Measurements from ENCODE around the gene VSIG10L. TPM values are rescaled to one million over a fixed set of nuclear protein-coding genes. Genes with fewer than 3 reads are reported as not detected.

The VSIG10L gene
- total RNA-seq, 1 experiment from 2014 or later = 4.6 TPM

DNA sequence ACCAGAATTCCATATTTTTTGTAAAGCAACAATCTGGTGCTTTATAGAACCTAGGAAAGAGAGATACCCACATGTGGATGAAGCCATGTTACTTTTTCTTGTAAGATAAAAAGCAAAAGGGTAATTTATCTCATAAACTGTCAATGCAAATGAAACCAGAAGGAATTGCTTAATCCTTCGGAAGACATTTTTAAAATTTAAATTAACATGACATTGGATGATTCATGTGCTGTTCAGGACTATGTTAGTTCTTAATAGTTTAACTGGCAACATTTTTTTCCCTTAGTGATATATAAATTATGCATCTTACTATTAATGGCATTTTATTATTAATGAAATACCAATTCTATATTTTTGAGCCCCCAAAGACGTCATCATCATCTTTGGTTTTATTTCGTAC, 56.3 kb downstream of the VSIG10L start:
- no peak for TF ChIP-seq ELF1 (IDR thresholded peaks at IDR 0.05; ENCODE audit: borderline replicate concordance, low read depth)
- TF ChIP-seq, protein P1, sequence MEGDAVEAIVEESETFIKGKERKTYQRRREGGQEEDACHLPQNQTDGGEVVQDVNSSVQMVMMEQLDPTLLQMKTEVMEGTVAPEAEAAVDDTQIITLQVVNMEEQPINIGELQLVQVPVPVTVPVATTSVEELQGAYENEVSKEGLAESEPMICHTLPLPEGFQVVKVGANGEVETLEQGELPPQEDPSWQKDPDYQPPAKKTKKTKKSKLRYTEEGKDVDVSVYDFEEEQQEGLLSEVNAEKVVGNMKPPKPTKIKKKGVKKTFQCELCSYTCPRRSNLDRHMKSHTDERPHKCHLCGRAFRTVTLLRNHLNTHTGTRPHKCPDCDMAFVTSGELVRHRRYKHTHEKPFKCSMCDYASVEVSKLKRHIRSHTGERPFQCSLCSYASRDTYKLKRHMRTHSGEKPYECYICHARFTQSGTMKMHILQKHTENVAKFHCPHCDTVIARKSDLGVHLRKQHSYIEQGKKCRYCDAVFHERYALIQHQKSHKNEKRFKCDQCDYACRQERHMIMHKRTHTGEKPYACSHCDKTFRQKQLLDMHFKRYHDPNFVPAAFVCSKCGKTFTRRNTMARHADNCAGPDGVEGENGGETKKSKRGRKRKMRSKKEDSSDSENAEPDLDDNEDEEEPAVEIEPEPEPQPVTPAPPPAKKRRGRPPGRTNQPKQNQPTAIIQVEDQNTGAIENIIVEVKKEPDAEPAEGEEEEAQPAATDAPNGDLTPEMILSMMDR (IDR thresholded peaks at IDR 0.05 in 2 of 3, conservative IDR thresholded peaks at IDR 0.05 in 1 of 3; ENCODE audit: borderline replicate concordance in 1 of 3, insufficient read depth in 1 of 3, low read depth in 2 of 3, low read length in 2 of 3) = no peak
- ATAC-seq = no peak
- no peaks in the 10 kb centered on the region for H3K36me3 ChIP-seq (ENCODE audit: control insufficient read depth in 1 of 2, insufficient read depth in 2 of 2, low read length in 2 of 2)
- H3K4me1 ChIP-seq (ENCODE audit: control insufficient read depth in 1 of 2, insufficient read depth in 2 of 2, low read length in 2 of 2) = no peaks in the 10 kb centered on the region
- no peaks in the 10 kb centered on the region for H3K9me3 ChIP-seq (ENCODE audit: control insufficient read depth in 1 of 2, insufficient read depth in 1 of 2, low read depth in 1 of 2, low read length in 2 of 2)
- no peak overlapping the region for H2AFZ ChIP-seq (ENCODE audit: low read depth, low read length, poor library complexity, severe bottlenecking)
- H3K4me2 ChIP-seq (ENCODE audit: low read length) = no peak overlapping the region
- no peak overlapping the region for H3K9ac ChIP-seq (ENCODE audit: low read length)
- ChIA-PET CTCF (no interaction called here), POLR2A (no interaction called here), RAD21 (ENCODE audit: low non-redundant PET in 1 of 2, low total read pairs in 2 of 2, uncharacterized antibody in 2 of 2, unreplicated experiment in 2 of 2) (no interaction called here)
- no peaks in the 10 kb centered on the region for H4K20me1 ChIP-seq (ENCODE audit: insufficient read depth)
- H3K9me2 ChIP-seq (ENCODE audit: insufficient read depth) = no peaks in the 10 kb centered on the region
- H3K4me3 ChIP-seq (replicated peaks in 1 of 2; ENCODE audit: low read depth in 1 of 2, low read length in 2 of 2) = no peak overlapping the region
- peaks cover 32% of the 10 kb centered on the region for H3K27me3 ChIP-seq (ENCODE audit: insufficient read depth, low read length)
- intact Hi-C loops (cut with micrococcal nuclease) = no loop called here
- no TSS peak for BruUV-seq (replicated peaks)
- H3K27ac ChIP-seq (ENCODE audit: low read depth, low read length) = no peak overlapping the region
- no peak for DNase-seq (ENCODE audit: low read depth, low spot score)
- no peaks in the 10 kb centered on the region for H3K79me2 ChIP-seq (ENCODE audit: insufficient read depth, low read length)

DNA sequence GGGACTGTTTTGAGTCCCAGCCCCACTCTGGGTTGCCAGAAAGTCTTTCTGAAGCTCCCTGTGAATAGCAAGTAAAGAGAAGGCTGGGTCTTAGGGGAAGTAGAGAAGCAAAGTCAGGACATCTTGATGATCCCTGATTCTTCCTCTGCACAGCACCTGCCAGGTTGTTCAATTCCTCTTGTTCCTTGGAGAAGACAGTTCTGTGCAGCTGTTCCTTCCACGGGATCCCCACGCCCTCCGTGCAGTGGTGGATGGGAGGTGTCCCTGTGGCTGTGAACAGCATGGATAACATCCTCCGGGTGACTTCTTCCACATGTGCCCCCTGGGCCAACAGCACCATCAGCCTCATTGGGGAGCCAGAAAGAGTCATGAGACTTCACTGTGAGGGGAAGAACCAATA, 59.6 kb downstream of the VSIG10L start:
- Histone ChIP-seq H3K27me3 (ENCODE audit: insufficient read depth, low read length) (peaks cover 28% of the 10 kb centered on the region), H3K4me3 (replicated peaks in 1 of 2; ENCODE audit: low read depth in 1 of 2, low read length in 2 of 2) (no peak overlapping the region)
- RAD21 ChIA-PET (ENCODE audit: low non-redundant PET in 1 of 2, low total read pairs in 2 of 2, uncharacterized antibody in 2 of 2, unreplicated experiment in 2 of 2) = no interaction called here
- TF ChIP-seq TCF7L2 (IDR thresholded peaks at IDR 0.05; ENCODE audit: borderline replicate concordance, extremely low read depth, insufficient read depth, insufficient read length) = no peak
- TF ChIP-seq, protein P2, sequence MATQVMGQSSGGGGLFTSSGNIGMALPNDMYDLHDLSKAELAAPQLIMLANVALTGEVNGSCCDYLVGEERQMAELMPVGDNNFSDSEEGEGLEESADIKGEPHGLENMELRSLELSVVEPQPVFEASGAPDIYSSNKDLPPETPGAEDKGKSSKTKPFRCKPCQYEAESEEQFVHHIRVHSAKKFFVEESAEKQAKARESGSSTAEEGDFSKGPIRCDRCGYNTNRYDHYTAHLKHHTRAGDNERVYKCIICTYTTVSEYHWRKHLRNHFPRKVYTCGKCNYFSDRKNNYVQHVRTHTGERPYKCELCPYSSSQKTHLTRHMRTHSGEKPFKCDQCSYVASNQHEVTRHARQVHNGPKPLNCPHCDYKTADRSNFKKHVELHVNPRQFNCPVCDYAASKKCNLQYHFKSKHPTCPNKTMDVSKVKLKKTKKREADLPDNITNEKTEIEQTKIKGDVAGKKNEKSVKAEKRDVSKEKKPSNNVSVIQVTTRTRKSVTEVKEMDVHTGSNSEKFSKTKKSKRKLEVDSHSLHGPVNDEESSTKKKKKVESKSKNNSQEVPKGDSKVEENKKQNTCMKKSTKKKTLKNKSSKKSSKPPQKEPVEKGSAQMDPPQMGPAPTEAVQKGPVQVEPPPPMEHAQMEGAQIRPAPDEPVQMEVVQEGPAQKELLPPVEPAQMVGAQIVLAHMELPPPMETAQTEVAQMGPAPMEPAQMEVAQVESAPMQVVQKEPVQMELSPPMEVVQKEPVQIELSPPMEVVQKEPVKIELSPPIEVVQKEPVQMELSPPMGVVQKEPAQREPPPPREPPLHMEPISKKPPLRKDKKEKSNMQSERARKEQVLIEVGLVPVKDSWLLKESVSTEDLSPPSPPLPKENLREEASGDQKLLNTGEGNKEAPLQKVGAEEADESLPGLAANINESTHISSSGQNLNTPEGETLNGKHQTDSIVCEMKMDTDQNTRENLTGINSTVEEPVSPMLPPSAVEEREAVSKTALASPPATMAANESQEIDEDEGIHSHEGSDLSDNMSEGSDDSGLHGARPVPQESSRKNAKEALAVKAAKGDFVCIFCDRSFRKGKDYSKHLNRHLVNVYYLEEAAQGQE (IDR thresholded peaks at IDR 0.05; ENCODE audit: low read depth) = no peak
- TF ChIP-seq ZFX (IDR thresholded peaks at IDR 0.05) = no peak
- no peak for TF ChIP-seq SIN3A (IDR thresholded peaks at IDR 0.05; ENCODE audit: low read depth)
- TF ChIP-seq POLR2A (IDR thresholded peaks at IDR 0.05; ENCODE audit: borderline replicate concordance, extremely low read depth, insufficient read depth, insufficient read length) = no peak
- no peak for TF ChIP-seq EGR1 (IDR thresholded peaks at IDR 0.05; ENCODE audit: low read depth)
- no peak for TF ChIP-seq SP1 (IDR thresholded peaks at IDR 0.05; ENCODE audit: low read depth)
- TF ChIP-seq CBX3 (IDR thresholded peaks at IDR 0.05; ENCODE audit: low read depth) = no peak
- TF ChIP-seq, protein P3, sequence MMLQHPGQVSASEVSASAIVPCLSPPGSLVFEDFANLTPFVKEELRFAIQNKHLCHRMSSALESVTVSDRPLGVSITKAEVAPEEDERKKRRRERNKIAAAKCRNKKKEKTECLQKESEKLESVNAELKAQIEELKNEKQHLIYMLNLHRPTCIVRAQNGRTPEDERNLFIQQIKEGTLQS (IDR thresholded peaks at IDR 0.05) = no peak
- no peak for TF ChIP-seq POLR2AphosphoS5 (IDR thresholded peaks at IDR 0.05; ENCODE audit: low read depth, low read length)
- no peak for TF ChIP-seq YY1 (IDR thresholded peaks at IDR 0.05; ENCODE audit: extremely low read depth, insufficient replicate concordance, low read depth, low read length)
- no peak for TF ChIP-seq SRF (IDR thresholded peaks at IDR 0.05; ENCODE audit: low read depth)

More for the DNA sequence above, 59.6 kb downstream of the VSIG10L start:
- intact Hi-C loops (cut with micrococcal nuclease) = no loop called here
- ATAC-seq = no peak
- no peak overlapping the region for H2AFZ ChIP-seq (ENCODE audit: low read depth, low read length, poor library complexity, severe bottlenecking)
- ChIA-PET POLR2A (no interaction called here), CTCF (no interaction called here)
- H3K79me2 ChIP-seq (ENCODE audit: insufficient read depth, low read length) = no peaks in the 10 kb centered on the region
- H3K4me2 ChIP-seq (ENCODE audit: low read length) = no peak overlapping the region
- no peaks in the 10 kb centered on the region for H3K9me2 ChIP-seq (ENCODE audit: insufficient read depth)
- no TSS peak for BruUV-seq (replicated peaks)
- DNase-seq (ENCODE audit: low read depth, low spot score) = no peak
- H3K36me3 ChIP-seq (ENCODE audit: control insufficient read depth in 1 of 2, insufficient read depth in 2 of 2, low read length in 2 of 2) = no peaks in the 10 kb centered on the region
- no peak overlapping the region for H3K9ac ChIP-seq (ENCODE audit: low read length)
- H3K4me1 ChIP-seq (ENCODE audit: control insufficient read depth in 1 of 2, insufficient read depth in 2 of 2, low read length in 2 of 2) = no peaks in the 10 kb centered on the region
- H3K9me3 ChIP-seq (ENCODE audit: control insufficient read depth in 1 of 2, insufficient read depth in 1 of 2, low read depth in 1 of 2, low read length in 2 of 2) = no peaks in the 10 kb centered on the region
- H4K20me1 ChIP-seq (ENCODE audit: insufficient read depth) = no peaks in the 10 kb centered on the region
- H3K27ac ChIP-seq (ENCODE audit: low read depth, low read length) = no peak overlapping the region

Measured in HCT116 (cell line).